Transverse colon (tissue), 4 donors: ENCODE data around the gene PTPRN2. TPM values are rescaled to one million over a fixed set of nuclear protein-coding genes. Genes with fewer than 3 reads are reported as not detected.

Experiments
- DNase-seq: peaks from one replicate; pipeline ENCODE4 v3.0.0-alpha.2; 2019
- H3K27ac ChIP-seq, 4 donors: fragments of 200-600 bp; sonication (generic); 2 replicates each; pipeline ENCODE4 v1.5.1; 2016 to 2018; ENCODE audit warnings: inconsistent platforms in 4 of 4
- H3K27me3 ChIP-seq: fragments of 200-600 bp; sonication (generic); 2 replicates; pipeline ENCODE4 v1.5.1; 2017; ENCODE audit warnings: inconsistent platforms
- H3K36me3 ChIP-seq, 4 donors: fragments of 200-600 bp; sonication (generic); 2 replicates each; pipeline ENCODE4 v1.5.1; 2017 to 2019; ENCODE audit warnings: inconsistent platforms in 4 of 4
- H3K4me1 ChIP-seq, 4 donors: fragments of 200-600 bp; sonication (generic); 2 replicates each; pipeline ENCODE4 v1.5.1; 2017 to 2020; ENCODE audit warnings: inconsistent platforms in 4 of 4
- H3K4me3 ChIP-seq, 4 donors: fragments of 200-600 bp; sonication (generic); 1 replicate in 1 of 4; 2 replicates in 3 of 4; pipeline versions ENCODE4 v1.5.1 to v1.6.1; 2017 to 2019; ENCODE audit warnings: inconsistent platforms in 4 of 4
- H3K9me3 ChIP-seq, 2 donors: fragments of 200-600 bp; sonication (generic); 2 replicates each; pipeline ENCODE4 v1.5.1; 2017 to 2019; ENCODE audit warnings: inconsistent platforms in 2 of 2
- CTCF ChIP-seq, 5 experiments: fragments of 200-600 bp in 3 of 5; fragments of 450-650 bp in 2 of 5; sonication (generic) in 3 of 5; IDR thresholded peaks; 1 replicate in 2 of 5; 2 replicates in 3 of 5; pipeline ENCODE4 v1.5.1; 2016 to 2017; ENCODE audit warnings: antibody characterized with exemption in 5 of 5, inconsistent platforms in 3 of 5, mild to moderate bottlenecking in 2 of 5, moderate library complexity in 1 of 5
- EP300 ChIP-seq: sonication (generic); formaldehyde crosslinking; IDR thresholded peaks from one replicate; pipeline ENCODE4 v1.6.1; 2017; ENCODE audit warnings: antibody characterized with exemption, low read depth
- POLR2A ChIP-seq: fragments of 450-650 bp; IDR thresholded peaks from one replicate; pipeline ENCODE4 v1.6.1; 2016; ENCODE audit warnings: antibody characterized with exemption, mild to moderate bottlenecking, moderate library complexity
- POLR2AphosphoS5 ChIP-seq, 3 donors: sonication (generic); formaldehyde crosslinking; IDR thresholded peaks; one replicate each; pipeline ENCODE4 v1.6.1; 2016; ENCODE audit warnings: antibody characterized with exemption in 3 of 3
- WGBS, 2 donors: methylation state at CpG; one replicate each; pipeline ENCODE4 v1.1.5; 2018; ENCODE audit warnings: low coverage in 1 of 2; 5-methylcytosine and 5-hydroxymethylcytosine counted together
- in situ Hi-C, 4 donors: fragments of 200-750 bp; cut with MboI; loops; one replicate each; pipeline versions ENCODE4 v1.15.0 to v1.15.1; 2017; ENCODE audit warnings: low sequenced_read_pairs in 3 of 4, low pct_ligation_motif_present in 1 of 4, low pct_unique_long_range_greater_than_20kb in 1 of 4
- intact Hi-C: fragments of 100-400 bp; cut with DNase I; formaldehyde crosslinking; loops from one replicate; pipeline ENCODE4 v1.15.1; 2023; ENCODE audit warnings: low total_unique reads
- total RNA-seq, 4 donors: library from RNA; depleted of rRNA; stranded (reverse); fragments of >200 nt; gene quantifications; one replicate each; pipeline ENCODE4 v1.1.0, GENCODE V29; 2016

Gene PTPRN2
- total RNA-seq, 4 donors from 2014 or later, result 15.4 to 31.1 (median 21.8) TPM

- Histone ChIP-seq H3K27me3 (no peaks in the 10 kb centered on the region), H3K4me3 (no peak overlapping the region), H3K4me1 (no peaks in the 10 kb centered on the region), H3K36me3 (no peaks in the 10 kb centered on the region), H3K27ac (no peak overlapping the region), H3K9me3 (no peaks in the 10 kb centered on the region)
- WGBS, 2 donors, result 83% methylated on average over 19 of the region's 19 CpGs; no CpG with 5 or more reads in 1 of the 2 donors
- in situ Hi-C loops (no loop called here), intact Hi-C loops (no loop called here)
- no peak for DNase-seq
- TF ChIP-seq POLR2AphosphoS5 (IDR thresholded peaks at IDR 0.05) (no peak), POLR2A (no peak), EP300 (no peak), CTCF (IDR thresholded peaks at IDR 0.05) (no peak)
These were observed 788.4 kb downstream of the PTPRN2 start for GRCh38 chr7:157799076-157799685.

GRCh38 chr7:157797361-157797760 is 790.3 kb downstream of the PTPRN2 start:
- no peak for TF ChIP-seq POLR2A
- no peak for TF ChIP-seq CTCF (IDR thresholded peaks at IDR 0.05)
- TF ChIP-seq EP300, result no peak
- TF ChIP-seq POLR2AphosphoS5 (IDR thresholded peaks at IDR 0.05), result no peak
- WGBS, 2 donors, result 83% methylated on average over 12 of the region's 12 CpGs; no CpG with 5 or more reads in 1 of the 2 donors
- Histone ChIP-seq H3K27me3 (no peaks in the 10 kb centered on the region), H3K4me1 (no peaks in the 10 kb centered on the region), H3K36me3 (no peaks in the 10 kb centered on the region), H3K9me3 (no peaks in the 10 kb centered on the region), H3K27ac (no peak overlapping the region), H3K4me3 (no peak overlapping the region)
- in situ Hi-C loops (no loop called here), intact Hi-C loops (no loop called here)
- no peak for DNase-seq

GRCh38 chr7:157796846-157797245 is 790.8 kb downstream of the PTPRN2 start:
- Histone ChIP-seq H3K36me3 (no peaks in the 10 kb centered on the region), H3K9me3 (no peaks in the 10 kb centered on the region), H3K4me3 (no peak overlapping the region), H3K27ac (no peak overlapping the region), H3K27me3 (no peaks in the 10 kb centered on the region), H3K4me1 (no peaks in the 10 kb centered on the region)
- WGBS, 2 donors, result 90% methylated on average over 19 of the region's 19 CpGs; no CpG with 5 or more reads in 1 of the 2 donors
- TF ChIP-seq POLR2A, result no peak
- no peak for TF ChIP-seq CTCF (IDR thresholded peaks at IDR 0.05)
- TF ChIP-seq POLR2AphosphoS5 (IDR thresholded peaks at IDR 0.05), result no peak
- TF ChIP-seq EP300, result no peak
- intact Hi-C loops (no loop called here), in situ Hi-C loops (no loop called here)
- no peak for DNase-seq

GRCh38 chr7:157795643-157796042 is 792.0 kb downstream of the PTPRN2 start:
- no peaks in the 10 kb centered on the region for H3K27me3 ChIP-seq
- no peak for DNase-seq
- TF ChIP-seq POLR2A (no peak), EP300 (no peak), POLR2AphosphoS5 (IDR thresholded peaks at IDR 0.05) (no peak), CTCF (IDR thresholded peaks at IDR 0.05) (no peak)
- in situ Hi-C loops (no loop called here), intact Hi-C loops (no loop called here)
- H3K4me1 ChIP-seq, result no peaks in the 10 kb centered on the region
- no peak overlapping the region for H3K4me3 ChIP-seq
- WGBS, 2 donors, result 71% methylated on average over 12 of the region's 13 CpGs; no CpG with 5 or more reads in 1 of the 2 donors
- no peaks in the 10 kb centered on the region for H3K36me3 ChIP-seq
- no peak overlapping the region for H3K27ac ChIP-seq
- H3K9me3 ChIP-seq, result no peaks in the 10 kb centered on the region
